ENCODE results near the gene OR2V2.

- TF ChIP-seq CTCF (IDR thresholded peaks at IDR 0.05) (no peak), EZH2 (IDR thresholded peaks at IDR 0.05; ENCODE audit: borderline replicate concordance, insufficient read depth, low read depth, low read length, poor library complexity, severe bottlenecking) (no peak)
Observed at GRCh38 chr5:181156758-181157157, 9.4 kb downstream of the OR2V2 start.

Measured in B cell (primary cell).